Activated CD4-positive, alpha-beta T cell treated with anti-CD3 and anti-CD28 coated beads, Interleukin-10, Interleukin-2, amounts not matched to agents 100 ng/mL and 50 ng/mL, durations not matched to agents 16 hours and 8 hours (primary cell): Measurements from ENCODE around the gene NOL8.

ENCODE experiments used
- DNase-seq: peaks from one replicate; pipeline ENCODE4 v3.0.0-alpha.2; 2020

Gene NOL8

DNA sequence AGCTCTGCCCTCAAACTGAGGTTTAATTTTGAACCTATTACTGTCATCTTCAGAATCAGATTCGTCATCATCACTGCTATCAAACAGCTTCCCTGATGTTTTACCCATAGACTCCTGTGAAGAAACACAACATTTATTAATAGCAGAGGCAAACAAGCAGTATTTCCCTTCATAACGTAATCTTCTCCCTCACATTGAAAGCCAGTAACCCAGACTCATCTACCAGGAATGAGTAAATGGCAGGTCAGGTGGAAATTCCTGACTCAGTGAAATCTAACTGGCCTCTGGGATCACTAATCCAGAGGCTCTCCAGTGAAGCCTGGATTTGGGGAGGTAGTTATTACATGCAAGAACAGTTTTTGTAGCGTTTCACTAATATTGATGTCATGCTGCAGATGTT is 14.6 kb downstream of the NOL8 start:
- no peak for DNase-seq

DNA sequence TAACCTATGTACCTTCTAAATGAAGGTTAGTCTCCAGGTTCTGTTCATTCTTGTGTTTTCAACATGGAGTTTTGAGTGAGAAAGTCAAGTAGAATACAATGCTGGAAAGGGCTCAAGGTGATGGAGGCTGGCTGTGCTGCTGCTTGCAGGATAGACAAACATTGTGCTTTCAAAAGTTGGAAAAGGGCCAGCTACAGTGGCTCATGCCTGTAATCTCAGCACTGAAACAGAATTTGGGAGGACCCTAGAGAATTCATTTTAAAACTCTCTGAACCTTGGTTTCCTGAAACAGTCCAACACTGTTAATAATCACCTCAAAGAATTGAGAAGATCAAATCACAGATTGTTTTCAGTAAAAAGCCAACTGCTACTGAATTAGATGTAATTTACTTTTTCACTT is 16.3 kb downstream of the NOL8 start:
- no peak for DNase-seq

DNA sequence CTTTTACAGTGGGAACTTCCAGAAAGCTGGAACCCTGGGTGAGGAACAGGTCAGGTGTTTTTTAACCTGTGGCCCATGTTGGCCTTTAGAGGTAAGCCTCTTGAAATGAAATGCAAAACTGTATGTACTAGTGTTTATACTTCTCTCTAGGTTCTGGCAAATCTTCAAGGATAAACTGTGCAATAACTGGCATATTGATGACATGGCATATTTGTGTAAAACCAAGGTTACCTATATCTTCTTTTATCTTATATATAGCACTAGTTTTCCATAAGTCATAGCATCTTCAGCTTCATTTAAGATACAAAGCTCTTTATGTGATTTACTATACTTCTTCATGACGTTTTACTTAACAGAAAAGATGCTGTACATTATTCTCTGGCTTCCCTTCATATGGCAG is 24.2 kb downstream of the NOL8 start:
- DNase-seq, result no peak

DNA sequence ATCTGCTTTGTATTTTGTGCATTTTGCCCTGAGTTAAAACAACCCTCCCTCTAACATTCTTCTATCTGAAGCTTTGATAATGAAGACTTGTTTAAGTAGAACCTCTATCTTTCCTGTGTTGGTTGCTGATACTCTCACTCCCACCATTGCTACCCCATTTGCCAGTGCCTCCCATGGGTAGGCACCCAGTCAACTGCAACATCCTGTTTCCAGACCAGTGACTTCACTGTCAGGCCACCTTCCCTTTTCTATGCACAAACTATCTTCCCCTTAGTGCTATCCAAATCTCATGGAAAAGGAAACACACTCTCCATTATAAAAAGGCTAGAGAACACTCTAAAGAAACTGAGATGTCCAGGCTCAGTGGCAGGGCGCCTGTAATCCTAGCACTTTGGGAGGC is 26.0 kb downstream of the NOL8 start:
- DNase-seq, result no peak

DNA sequence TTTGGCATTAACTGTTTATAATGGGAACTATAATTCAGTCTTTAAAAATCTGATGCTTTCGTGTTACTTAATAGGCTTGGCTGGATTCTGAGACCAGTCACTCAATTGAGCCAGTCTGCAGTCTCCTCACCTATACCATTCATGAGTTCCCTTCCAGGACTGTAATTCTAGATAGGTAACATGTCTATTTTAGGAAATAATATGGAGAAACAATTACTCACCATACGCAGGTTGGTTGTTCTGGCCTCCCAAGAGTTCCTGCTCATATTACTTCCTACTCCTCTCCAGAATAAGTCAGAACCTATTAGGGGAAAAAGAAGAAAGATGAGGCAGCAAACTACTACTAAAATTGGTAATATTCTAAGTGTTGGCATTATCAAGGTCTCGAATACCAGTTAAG is 27.1 kb downstream of the NOL8 start:
- no peak for DNase-seq

DNA sequence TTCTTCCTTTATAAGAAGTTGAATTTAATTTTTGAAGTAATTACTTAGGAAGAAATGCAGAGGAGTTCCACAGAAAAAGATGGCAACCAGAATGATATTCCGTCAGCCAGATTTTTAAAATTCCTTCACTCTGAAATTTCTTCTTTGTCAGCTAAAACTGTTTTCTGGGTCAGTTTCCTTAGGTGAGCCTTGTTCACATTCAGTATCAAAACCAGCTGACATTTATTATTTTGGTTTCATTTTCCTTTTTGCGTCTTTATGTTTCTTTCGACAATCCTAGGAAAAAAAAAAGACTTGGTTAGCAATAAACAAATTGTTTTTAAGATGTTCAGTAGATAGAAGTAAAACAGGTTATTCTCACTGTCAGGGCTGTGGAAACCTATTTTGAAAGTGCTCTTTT is 27.5 kb downstream of the NOL8 start:
- no peak for DNase-seq

DNA sequence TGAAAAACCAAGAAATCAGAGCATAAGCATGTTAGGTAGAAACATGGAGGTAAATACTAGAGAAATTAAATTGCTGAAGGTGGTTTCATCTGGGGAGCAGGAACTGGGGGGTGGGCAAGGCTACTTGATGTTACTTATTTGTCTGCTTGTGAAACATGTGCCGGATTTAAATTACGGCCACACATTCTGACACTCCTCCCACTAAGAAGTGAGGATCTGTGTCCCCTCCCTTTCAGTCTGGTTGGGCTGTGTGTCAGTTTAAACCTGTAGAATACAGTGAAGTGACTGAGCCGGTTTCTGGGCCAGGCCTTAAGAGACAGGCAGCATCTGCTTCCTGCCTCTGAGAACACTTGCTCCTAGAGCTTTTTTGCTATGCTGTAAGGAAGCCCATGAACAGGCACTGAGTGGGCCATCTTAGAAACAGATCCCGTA is 29.3 kb downstream of the NOL8 start:
- DNase-seq, result peak; percentile 23

DNA sequence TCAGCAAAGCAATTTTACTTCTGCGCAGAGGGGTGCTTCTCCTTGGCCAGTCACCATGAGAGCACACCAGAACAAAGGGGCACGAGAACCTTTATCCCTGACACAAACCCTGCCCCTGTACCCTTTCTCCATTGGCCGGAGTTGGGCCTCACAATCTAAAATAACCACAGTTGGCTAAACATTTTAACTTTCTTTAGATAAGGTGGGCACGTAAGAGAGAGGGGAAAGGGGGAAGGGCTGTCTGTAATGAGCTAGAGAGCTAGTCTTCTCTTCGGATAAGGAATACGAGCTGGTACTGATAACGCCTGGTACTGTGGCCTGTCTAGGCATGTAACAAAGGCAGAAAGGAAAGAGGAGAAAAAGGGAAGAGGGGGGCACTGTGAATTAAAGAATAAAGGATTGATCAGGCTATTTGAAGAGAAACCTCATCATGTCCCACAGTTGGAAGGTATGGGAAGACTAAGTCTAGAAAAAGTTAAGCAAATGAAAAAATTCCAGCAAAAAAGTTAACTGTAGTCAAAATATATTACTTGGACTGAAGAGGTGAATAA is 29.8 kb downstream of the NOL8 start:
- no peak for DNase-seq

DNA sequence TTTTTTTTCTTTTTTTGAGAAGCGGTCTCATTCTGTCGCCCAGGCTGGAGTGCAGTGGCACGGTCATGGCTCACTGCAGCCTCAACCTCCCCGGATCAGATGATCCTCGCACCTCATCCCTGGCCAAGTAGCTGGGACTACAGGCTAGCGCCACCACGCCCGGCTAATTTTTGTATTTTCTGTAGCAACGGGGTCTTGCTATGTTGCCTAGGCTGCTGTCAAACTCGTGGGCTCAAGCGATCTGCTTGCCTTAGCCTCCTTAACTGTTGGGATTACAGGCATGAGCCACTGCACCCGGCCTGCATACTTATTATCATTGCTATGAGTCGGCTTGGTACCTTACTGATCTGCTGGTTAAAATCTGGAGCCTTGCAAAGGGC is 30.9 kb downstream of the NOL8 start:
- peak; percentile 31 for DNase-seq

DNA sequence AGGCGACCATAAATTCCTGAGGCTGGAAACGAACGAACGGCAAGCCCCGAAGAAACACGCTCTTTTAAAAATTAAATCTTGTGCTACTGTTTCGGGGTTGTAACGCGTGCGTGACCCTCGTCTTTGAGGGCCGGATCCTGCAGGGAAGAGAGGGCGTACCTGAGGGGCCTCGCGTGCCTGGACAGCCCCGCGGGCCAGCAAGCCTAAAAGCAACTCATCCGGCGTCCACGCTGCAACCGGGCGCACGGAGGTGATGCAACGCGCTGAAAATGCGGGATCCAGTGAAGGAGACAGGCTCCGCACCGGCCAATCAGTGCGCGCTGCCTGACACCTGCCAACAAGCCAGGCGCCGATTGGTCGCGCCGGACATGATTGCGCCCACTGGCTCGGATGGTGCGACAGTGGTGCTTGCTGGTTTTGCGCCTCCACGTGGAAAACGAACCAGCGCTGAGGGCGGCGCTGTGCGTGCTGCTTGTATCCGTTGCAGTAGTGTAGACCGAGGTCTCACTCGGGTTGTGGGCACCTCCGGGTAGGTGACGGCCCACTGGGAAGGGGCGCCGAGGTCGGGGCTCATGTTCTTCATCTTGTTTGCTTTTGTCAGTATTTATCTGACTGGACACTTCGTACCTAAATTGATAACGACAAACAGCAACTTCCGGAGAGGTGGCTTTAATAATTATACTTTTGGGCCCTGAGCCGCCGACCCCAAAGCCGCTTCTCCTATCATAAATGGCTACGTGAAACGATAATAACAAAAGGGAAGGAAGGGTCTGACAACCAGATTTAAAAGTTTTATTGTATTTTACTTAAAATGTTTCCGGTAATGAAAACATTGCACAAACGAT is 31.5 kb downstream of the NOL8 start, which contains the start of gene IARS1:
IARS1 (minus strand) TSS at position 246 of the 845 bp plus-strand sequence. CDS start 4,278 bp downstream, outside the sequence.
- peak; percentile 99 for DNase-seq

DNA sequence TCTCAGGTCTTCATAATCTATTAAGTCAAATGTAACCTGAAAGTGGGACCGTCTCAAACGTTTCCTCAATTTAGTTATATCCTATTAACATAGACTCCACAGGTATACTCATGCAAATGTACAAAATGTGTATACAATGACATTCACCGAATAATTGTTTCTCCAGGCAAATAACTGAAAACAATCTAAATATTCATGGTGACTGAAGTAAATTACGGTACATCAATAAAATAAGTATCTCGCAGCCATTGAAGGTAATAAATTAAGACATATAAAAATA is 32.1 kb downstream of the NOL8 start:
- no peak for DNase-seq

DNA sequence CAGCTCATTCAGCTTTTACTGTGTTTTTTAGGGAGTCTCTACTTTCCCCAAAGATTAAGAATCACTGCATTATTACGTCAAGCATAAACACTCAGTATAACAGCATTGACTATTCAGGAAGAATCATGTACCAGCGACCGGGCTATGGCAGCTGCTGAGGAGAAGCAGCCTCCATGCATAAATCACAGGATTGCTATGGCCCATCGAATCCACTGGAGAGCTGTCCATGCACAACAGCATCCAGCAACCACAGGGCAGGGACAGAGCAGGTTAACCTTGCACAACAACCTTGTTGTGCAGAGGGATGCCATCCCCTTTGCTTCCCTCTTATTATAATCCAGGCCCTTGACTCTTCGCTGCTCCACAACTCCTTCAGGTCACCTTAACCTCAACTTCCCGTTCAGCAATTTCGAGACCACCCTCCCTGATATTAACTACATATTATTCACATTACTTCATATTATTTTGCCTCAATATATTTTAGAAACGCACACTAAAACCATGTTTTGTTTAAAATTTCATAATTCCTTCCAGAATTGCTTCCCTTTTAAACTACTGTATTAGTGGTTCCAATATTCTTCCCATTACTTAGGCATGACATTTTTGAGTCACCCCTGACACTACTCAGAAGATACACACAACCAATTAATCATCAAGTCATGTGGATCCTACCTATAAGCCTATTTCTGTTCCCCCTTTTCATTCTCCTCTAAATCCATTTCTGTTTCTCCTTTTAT is 32.6 kb downstream of the NOL8 start:
- DNase-seq, result no peak

DNA sequence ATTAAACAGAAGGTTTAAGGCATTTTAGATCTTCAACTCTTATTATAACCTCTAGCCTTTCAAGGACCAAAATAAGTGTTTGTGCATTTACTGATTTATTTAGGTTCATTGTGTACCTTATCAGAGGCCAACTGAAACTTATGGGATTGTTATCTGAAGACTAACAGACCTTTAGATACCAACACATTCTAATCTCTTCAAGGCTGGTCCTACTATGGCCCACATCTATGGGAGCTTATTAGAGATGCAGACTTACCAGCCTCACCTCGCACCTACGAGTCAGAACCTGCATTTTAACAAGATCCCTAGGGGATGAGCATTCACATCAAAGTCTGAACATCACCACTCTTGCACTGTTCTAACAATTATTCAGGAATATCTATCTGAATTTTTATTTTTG is 33.6 kb downstream of the NOL8 start:
- no peak for DNase-seq

DNA sequence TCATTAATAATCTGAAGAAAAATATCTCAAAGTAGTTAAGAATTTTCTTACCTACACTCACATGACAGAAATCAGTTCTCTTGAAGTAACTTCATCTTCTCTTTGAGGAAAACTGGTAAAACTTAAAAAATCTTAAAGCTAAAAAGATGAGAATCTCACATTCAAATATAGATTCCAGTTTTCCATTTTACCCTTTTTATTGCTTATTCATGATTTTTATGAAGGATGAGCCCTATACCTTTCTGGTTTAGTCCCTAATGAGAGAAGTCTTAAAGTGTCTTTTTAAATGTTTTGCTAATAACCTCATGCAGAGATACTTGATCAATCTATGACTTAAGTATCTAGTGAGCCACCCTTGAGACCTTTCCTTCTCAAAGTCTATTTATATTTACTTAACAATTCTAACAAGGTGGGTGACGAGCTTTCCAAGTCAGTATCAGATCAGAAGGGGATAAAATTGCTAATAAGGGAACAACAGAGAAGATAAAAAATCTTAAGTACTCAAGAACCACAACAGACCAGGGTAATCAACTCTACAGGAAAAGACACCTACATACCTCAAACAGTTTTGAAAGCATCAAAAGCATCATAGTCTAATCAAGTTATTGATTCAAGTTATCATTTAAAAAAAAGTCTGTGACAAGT is 34.2 kb downstream of the NOL8 start:
- no peak for DNase-seq

DNA sequence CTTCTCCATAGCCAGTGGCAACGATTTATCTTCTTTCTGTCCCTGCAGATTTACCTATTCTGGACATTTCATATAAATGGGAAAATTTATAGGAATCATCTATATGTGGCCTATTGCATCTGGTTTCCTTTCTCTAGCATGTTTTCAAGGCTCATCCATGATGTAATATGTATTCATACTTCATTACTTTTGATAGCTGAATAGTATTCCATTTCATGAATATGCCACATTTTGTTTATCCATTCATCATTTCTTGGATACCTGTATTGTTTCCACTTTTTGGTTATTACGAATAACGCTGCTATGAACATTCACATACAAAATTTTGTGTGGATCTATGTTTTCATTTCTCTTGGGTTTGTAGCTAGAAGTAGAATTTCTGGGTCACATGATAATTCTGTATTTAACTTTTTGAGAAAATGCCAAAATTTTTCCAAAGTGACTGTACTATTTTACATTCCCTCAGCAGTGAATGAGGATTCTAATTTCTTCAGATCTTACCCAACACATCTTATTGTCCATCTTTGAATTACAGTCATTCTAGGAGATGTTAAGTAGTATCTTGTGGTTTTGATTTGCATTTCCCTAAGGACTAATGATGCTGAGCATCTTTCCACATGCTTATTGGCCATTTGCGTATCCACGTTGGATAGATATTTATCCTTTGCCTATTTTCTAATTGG is 35.3 kb downstream of the NOL8 start:
- no peak for DNase-seq

DNA sequence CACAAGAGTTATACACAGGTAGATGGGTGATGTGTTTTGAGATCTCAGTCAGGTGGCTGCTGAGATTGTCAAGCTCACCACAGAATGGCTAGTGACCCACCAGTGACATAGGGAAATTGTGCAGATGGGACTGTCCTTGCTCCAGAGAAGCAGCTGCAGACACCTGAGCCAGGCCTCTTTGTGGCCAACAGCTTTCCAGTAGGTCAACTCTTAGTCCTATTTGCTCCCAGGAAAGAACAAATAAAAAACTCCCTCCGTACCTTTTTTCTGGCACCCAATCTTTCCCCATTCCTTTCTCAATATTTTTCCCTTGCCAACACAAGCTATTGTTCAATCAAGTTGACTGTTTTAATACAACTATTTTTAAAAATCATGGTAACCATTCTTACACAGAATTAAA is 45.8 kb downstream of the NOL8 start:
- DNase-seq, result no peak

DNA sequence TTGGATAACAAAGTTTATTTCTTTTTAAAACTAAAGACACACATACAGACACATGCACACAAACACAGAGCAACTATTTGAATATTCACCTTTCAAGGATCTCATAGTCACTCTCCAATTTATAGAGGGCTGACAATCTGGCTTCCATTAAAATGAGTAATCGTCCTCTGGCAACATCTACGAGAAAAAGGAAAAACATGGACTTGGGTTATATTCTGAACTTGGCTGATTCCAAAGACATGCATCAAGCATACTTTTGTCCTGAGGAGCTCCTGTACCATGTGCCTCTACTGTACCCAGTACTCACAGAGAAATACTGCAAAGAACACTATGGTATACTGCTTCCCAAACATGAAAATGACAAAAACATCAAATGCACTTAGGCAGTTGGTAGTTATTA is 47.0 kb downstream of the NOL8 start:
- no peak for DNase-seq

DNA sequence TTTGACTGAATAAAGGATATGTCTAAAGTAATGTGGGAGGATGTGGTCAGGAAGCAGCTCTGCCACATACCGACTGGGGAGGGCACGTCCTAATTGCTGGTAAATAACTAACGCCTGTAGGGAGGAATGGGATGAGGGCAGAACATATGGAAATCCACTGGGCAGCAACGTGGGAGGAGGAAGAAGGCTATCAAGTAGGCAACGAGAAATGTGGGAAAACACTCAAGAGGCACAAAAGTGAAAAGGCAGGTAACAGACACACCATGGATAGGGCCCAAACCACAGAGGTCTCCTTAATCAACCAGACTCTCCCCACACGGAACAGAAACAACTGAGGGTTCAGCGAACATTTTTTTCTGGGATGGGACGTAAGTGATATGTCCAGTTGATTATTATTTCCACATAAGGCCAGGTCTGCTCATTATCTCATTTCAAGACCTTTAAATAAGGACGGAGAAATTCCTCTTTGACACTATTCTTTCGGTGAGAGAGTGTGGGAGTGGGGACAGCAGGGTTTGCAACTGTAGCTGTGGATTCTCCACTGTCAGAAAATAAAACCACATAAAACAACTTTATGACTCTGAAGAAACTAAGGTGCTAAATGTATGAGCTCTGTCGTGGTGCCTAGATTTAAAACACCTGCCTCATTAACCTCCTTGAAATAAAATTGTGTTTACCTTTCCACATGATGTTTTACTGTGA is 48.7 kb downstream of the NOL8 start:
- DNase-seq, result peak; percentile 22

DNA sequence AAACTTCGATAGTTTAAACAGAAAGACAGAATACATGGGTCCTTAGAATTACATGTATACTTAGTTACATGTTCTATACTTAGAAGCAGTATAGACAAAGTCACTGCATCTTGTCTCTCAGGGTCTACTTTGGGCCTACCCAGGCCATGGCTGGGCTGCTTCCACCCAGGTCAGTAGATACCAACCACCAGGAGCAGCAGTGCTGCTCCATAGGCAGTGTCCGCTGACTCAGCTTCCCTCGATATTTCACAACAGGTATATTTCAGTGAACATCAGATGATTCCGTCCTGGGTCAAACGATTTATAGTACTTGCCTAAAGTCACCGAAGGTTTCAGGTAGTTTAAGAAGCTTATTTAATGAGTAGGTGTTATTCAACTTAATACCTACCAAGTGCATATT is 49.6 kb downstream of the NOL8 start:
- no peak for DNase-seq

DNA sequence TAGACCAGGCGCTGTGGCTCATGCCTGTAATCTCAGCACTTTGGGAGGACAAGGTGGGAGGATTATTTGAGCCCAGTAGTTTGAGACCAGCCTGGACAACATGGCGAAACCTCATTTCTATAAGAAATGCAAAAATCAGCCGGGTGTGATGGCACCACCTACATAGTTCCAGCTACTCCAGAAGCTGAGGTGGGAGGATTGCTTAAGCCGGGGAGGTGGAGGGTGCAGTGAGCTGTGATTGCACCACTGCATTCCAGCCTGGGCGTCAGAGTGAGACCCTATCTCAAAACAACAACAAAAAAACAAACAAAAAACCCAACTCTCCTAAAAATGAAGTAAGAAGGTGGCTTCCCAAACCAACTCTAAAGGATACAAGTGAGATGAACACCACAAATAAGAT is 54.6 kb downstream of the NOL8 start:
- no peak for DNase-seq

DNA sequence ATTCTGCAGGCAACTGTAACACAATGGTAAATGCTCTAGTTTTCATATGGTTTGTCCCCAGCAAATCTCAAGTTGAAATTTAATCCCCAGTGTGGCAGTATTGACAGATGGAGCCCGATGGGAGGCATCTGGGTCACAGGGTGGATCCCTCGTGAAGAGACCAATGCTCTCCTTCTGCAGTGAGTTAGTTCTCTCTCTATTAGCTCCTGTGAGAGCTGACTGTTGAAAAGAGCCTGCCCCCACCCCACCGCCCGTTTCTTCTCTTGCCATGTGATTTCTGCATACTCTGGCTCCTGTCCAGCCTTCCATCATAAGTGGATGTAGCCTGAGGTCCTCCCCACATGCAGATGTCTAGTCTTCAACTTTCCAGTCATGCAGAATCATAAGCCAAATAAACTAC is 58.7 kb downstream of the NOL8 start:
- DNase-seq, result no peak

DNA sequence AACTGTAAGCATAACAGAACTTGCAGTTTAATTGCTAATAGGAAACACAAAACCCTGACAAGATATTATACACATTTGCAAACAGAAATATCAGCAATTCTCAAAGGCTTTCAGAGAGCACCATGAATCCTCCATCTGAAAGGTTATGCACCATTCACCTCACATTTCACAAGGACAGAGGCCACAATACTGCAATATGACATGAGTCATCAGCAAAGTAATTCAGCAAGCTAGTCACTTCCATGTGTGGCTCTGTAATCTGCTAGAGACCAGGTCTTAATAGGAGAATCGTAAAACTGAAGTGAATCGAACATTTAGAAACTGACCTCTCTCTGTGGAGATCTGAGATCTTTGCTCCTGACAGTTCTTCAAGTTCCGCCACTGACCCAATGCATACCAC is 60.0 kb downstream of the NOL8 start:
- no peak for DNase-seq

DNA sequence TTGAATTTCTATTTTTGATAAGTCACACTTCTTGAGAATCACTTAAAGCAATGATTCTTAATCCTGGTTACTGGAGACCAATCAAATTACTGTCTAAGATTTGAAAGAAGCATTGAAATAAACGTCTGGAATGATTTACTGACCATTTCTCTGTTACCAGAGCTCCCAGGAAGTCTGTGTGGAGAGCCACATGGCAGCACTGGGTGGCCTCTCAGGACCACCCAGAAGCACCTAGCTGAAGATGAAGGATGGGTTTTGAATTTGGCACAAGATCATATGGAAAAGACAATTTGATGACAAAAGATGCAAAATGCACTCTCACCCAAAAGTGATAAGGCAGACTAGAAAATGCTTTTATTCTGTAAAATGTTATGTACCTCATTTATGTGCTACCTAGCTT is 62.0 kb downstream of the NOL8 start:
- no peak for DNase-seq
